Measurements from ENCODE around the gene NEDD8. TPM values are rescaled to one million over a fixed set of nuclear protein-coding genes. Genes with fewer than 3 reads are reported as not detected.
A peak's percentile ranks its signal among the peaks of the same experiment; 100 is the strongest.
"Not testable (repeated sequence)": the region's sequence is repeated elsewhere in the genome, so short reads cannot be mapped to it uniquely, and the experiment has no call there.

Gene NEDD8
- total RNA-seq, 1 donor from 2014 or later: 132 TPM

GRCh38 chr14:24207625-24208024 is 24.5 kb downstream of the NEDD8 start:
- no peak for ATAC-seq
- intact Hi-C loops (cut with DNase I): no loop called here
- DNase-seq (ENCODE audit: low spot score): no peak

GRCh38 chr14:24207104-24207551 is 25.0 kb downstream of the NEDD8 start:
- ATAC-seq: no peak
- no peak for DNase-seq (ENCODE audit: low spot score)
- intact Hi-C loops (cut with DNase I): no loop called here

DNA sequence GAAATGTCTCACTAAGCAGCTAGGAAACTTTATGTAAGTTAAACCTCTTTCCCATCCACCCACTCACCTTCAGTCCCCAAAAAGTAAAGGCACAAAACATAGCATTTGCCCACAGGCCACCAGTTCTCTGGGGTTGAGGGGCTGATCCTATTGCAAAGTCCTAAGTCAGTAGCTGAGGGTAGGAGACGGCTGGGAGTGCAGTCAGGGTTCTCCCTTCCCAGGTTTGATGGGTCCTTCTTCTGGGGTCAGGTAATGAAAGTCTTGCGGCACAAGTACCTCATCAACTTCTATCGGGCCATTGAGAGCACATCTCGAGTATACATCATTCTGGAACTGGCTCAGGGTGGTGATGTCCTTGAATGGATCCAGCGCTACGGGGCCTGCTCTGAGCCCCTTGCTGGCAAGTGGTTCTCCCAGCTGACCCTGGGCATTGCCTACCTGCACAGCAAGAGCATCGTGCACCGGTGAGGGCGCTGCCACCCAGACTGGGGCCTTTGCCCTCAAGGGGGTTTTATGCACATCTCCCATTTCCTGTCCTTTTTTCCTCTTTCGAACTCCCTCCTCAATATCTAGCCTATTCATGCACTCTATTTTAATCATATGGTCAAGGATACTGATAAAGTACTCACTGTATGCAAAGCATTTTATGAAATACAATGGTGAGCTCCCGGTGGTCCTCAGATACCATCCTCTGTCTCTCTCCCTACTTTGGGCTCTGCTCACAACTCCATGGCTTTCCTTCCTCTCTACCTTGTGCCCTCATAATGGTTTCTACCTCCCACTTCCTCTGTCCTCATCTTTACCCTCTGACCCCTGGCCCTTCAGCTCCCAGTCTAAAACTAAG is 25.7 kb downstream of the NEDD8 start:
- intact Hi-C loops (cut with DNase I): no loop called here
- DNase-seq (ENCODE audit: low spot score): no peak
- ATAC-seq: no peak

DNA sequence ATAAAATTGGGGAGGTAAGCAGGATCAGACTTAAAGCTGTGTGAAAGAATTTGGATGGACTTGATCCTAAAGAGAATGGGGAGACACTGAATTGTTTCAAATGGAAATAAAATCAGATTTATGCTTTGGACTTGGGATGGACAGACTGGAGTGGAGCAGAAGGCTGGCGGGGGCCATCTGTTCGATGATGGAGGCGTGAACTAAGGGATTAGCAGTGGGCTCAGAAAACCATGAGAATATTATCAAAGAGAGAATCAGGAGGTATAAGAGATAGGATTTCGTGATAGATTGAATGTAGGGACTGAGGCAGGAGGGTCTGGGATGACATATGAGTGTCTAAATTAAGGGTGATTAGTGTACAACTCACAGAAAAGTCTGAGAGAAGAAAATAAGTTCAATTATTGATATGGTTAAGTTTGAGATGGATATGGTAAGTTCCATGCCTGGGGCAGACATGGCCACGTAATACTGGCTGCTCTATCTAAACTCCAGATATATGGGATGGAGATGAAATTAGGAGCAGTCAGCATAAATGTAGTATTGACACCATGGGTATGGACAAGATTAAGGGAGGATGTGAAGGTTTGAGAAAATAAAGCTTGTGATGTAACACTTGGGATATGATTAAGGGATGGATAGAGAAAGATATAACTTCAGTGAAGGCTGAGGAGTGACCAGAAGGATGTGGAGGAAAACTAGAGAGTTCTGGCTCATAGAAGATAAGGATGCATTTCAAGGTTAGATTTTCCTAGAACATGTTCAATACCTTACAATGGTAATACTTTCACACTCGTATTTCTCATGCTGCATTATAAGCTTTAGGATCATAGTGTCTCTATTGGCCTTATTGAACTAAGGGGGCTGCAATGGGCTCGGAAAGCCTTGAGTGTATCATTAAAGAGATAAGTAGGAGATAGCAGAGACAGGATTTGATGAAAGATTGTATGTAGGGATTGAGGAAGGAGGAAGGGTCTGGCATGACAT is 27.7 kb downstream of the NEDD8 start:
- DNase-seq (ENCODE audit: low spot score): no peak
- intact Hi-C loops (cut with DNase I): no loop called here

DNA sequence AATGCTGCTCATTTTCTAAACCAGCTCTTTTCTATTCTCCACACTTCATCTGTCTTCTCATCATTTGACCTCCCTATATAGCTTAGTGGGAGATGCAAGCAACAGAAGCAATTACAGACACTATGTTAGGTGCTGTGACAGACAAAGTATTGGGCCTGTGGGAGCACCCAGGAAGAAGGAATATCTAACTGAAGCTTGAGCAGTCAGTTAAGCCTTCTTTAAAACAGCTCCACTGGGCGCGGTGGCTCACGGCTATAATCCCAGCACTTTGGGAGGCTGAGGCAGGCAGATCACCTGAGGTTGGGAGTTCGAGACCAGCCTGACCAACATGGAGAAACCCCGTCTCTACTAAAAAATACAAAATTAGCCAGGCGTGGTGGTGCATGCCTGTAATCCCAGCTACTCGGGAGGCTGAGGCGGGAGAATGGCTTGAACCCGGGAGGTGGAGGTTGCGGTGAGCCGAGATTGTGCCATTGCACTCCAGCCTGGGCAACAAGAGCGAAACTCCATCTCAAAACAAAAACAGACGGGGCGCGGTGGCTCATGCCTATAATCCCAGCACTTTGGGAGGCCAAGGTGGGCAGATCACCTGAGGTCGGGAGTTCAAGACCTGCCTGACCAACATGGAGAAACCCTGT is 28.8 kb downstream of the NEDD8 start:
- DNase-seq (ENCODE audit: low spot score); intact Hi-C loops (cut with DNase I); ATAC-seq: not testable (repeated sequence)

More for the DNA sequence above, 27.7 kb downstream of the NEDD8 start:
- ATAC-seq: no peak

GRCh38 chr14:24202538-24202937 is 29.6 kb downstream of the NEDD8 start:
- DNase-seq (ENCODE audit: low spot score); intact Hi-C loops (cut with DNase I); ATAC-seq: not testable (repeated sequence)

DNA sequence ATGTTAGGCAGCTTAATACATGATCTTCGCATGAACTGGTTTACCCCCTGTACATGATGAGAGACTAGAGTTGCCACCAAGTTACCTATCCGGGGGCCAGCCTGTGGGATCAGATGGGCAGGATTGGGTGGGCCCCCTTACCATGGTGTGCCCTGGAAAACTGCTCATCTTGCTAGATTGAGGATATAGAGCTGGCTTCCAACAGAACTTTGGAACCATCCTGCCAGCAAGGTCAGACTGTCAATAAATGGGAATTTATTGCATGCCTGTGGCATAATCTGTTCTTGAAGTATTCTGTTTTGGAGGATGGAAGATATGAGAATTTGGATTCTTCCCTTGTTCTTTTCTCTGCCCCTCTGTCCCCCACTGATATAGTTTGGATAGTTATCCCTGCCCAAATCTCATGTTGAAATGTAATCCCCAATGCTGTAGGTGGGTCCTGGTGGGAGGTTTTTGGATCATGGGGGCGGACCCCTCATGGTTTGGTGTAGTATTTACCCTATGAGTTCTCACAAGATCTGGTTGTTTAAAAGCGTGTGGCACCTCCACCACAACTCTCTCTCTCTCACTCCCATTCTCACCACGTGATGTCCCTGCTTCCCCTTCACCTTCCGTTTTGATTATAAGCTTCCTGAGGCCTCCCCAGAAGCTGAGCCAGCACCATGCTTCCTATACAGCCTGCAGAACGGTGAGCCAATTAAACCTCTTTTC is 33.2 kb downstream of the NEDD8 start:
- intact Hi-C loops (cut with DNase I): no loop called here
- ATAC-seq: no peak

DNA sequence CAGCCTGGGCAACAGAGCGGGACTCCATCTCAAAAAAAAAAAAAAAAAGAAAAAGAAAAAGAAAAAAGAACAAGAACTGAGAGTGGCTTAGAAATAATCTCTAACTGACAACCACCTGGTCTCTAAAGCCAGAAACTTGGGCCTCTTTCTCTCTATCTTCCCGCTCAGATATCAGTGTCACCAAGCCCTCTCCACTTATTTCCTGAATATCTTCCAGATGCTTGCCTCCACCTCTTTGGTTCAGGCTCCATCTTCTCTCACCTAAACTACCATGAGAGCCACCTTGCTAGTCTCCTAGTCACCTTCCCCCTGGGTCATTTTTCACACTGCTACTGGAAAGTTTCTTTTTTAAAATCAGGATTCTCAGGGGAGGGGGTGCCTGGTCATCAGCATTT is 35.1 kb downstream of the NEDD8 start:
- intact Hi-C loops (cut with DNase I): no loop called here
- no peak for ATAC-seq
- no peak for DNase-seq (ENCODE audit: low spot score)

More for the DNA sequence above, 33.2 kb downstream of the NEDD8 start:
- DNase-seq (ENCODE audit: low spot score): no peak

GRCh38 chr14:24196071-24197055 is 35.8 kb downstream of the NEDD8 start:
- ATAC-seq (peak; percentile 54), DNase-seq (ENCODE audit: low spot score) (no peak)
- intact Hi-C loops (cut with DNase I): no loop called here

- ATAC-seq (peak; percentile 96), DNase-seq (ENCODE audit: low spot score) (peak; percentile 92)
- intact Hi-C loops (cut with DNase I): no loop called here
These were observed 36.7 kb downstream of the NEDD8 start, which contains the start of gene TM9SF1 for GRCh38 chr14:24195186-24196070. TM9SF1 (minus strand) TSS chr14:24195441; CDS start chr14:24195019, 422 bp downstream.

GRCh38 chr14:24194873-24195185 is 37.3 kb downstream of the NEDD8 start:
- intact Hi-C loops (cut with DNase I): no loop called here
- ATAC-seq: peak; percentile 1

GRCh38 chr14:24194186-24194872 is 37.8 kb downstream of the NEDD8 start:
- DNase-seq (ENCODE audit: low spot score): no peak
- intact Hi-C loops (cut with DNase I): no loop called here
- no peak for ATAC-seq

More at GRCh38 chr14:24194873-24195185, 37.3 kb downstream of the NEDD8 start:
- DNase-seq (ENCODE audit: low spot score): no peak

DNA sequence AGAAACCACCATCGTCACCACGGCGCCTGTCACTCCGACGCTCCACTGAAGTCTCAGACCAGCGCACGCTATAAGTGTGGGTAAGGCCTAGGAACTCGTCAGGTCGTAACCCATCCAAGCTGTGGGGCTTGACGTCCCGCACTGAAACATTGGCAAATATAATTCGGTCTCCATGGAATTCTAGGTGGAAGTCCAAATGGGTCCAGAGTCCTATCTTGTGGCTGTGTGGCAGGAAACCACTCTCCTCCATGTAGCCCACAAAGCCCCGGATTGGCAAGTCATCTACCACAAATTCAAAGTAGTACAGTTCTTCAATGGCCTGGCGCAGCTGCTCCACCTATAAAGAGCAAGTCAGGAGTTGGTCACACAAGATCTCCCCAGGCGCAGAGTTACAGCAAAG is 39.2 kb downstream of the NEDD8 start:
- no peak for ATAC-seq
- intact Hi-C loops (cut with DNase I): no loop called here
- no peak for DNase-seq (ENCODE audit: low spot score)

- DNase-seq (ENCODE audit: low spot score) (no peak), ATAC-seq (no peak)
- intact Hi-C loops (cut with DNase I): no loop called here
These were observed 41.8 kb downstream of the NEDD8 start for GRCh38 chr14:24190416-24190815.

- intact Hi-C loops (cut with DNase I): no loop called here
These were observed 42.7 kb downstream of the NEDD8 start for GRCh38 chr14:24189460-24189859.

GRCh38 chr14:24189059-24189375 is 43.1 kb downstream of the NEDD8 start:
- no peak for ATAC-seq
- no peak for DNase-seq (ENCODE audit: low spot score)
- intact Hi-C loops (cut with DNase I): no loop called here

More at GRCh38 chr14:24189460-24189859, 42.7 kb downstream of the NEDD8 start:
- DNase-seq (ENCODE audit: low spot score): no peak
- ATAC-seq: no peak
